Spinal cord (tissue), 10 donors: Measurements from ENCODE around the gene SCIN. TPM values are rescaled to one million over a fixed set of nuclear protein-coding genes. Genes with fewer than 3 reads are reported as not detected.

Source experiments
- DNase-seq, 6 donors: peaks; one replicate each; pipeline versions ENCODE4 v3.0.0 to v3.0.0-alpha.2; 2013 to 2015; ENCODE audit warnings: low spot score in 6 of 6, low read depth in 4 of 6
- H3K27ac ChIP-seq: one replicate; pipeline ENCODE4 v1.5.1; 2013; ENCODE audit warnings: low read depth, low read length, control low read depth
- H3K27me3 ChIP-seq: one replicate; pipeline ENCODE4 v1.6.1; 2013; ENCODE audit warnings: low read length; ENCODE audit not compliant: control insufficient read depth, insufficient read depth
- H3K36me3 ChIP-seq: one replicate; pipeline ENCODE4 v1.6.1; 2013; ENCODE audit warnings: low read length; ENCODE audit not compliant: control insufficient read depth, insufficient read depth
- H3K4me1 ChIP-seq: one replicate; pipeline ENCODE4 v1.6.1; 2013; ENCODE audit warnings: low read length; ENCODE audit not compliant: control insufficient read depth, insufficient read depth
- H3K4me3 ChIP-seq: one replicate; pipeline ENCODE4 v1.5.1; 2013; ENCODE audit warnings: low read depth, low read length, control low read depth
- H3K9me3 ChIP-seq: one replicate; pipeline ENCODE4 v1.6.1; 2013; ENCODE audit warnings: low read length; ENCODE audit not compliant: control insufficient read depth, insufficient read depth
- WGBS: methylation state at CpG from one replicate; pipeline ENCODE4 v1.1.5; 2013; ENCODE audit warnings: missing lambda C conversion rate; ENCODE audit not compliant: insufficient coverage; 5-methylcytosine and 5-hydroxymethylcytosine counted together
- polyA plus RNA-seq, 2 donors: library from polyadenylated mRNA; unstranded; fragments of 120-200 nt; gene quantifications; one replicate each; pipeline ENCODE4 v1.2.1, GENCODE V29; 2013; ENCODE audit not compliant: insufficient read length in 2 of 2
- total RNA-seq, 2 donors: library from RNA; depleted of rRNA in 1 of 2; stranded (reverse); fragments of 120-200 nt in 1 of 2; fragments of >200 nt in 1 of 2; gene quantifications; one replicate each; pipeline versions ENCODE4 v1.2.3 to v1.2.4, GENCODE V29; 2013 to 2014
- donor health status: healthy.

Gene SCIN
- total and polyA plus RNA-seq, 4 donors: 7.5 to 17.0 (median 8.4) TPM

DNA sequence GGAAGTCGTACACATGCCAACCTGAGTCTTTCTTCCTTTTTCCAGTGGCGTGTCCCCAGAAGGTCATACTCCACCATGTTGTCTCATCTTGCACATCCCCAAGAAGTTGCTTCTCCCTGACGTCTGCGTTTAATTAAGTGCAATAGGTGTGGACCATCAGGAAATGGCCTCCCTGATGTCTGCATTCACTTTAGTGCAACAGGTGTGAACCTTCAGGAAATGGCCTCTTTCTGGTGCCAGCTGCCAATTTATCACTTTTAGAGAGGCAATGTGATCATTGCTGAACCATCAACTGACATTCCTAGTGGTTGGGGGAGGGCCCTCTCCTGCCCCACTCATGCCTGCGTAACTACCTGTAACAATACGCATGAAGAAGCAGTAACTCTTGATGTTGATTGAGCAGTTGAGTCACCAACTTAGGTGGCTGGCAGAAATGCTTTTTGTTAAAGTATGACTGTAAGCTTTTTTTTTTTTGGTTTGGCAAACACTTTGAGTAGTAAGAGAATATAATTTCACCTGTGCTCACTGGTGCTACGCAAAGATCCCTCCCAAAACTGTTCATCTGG, 25.8 kb downstream of the SCIN start:
- Histone ChIP-seq H3K27ac (no peak overlapping the region), H3K9me3 (no peaks in the 10 kb centered on the region), H3K27me3 (no peaks in the 10 kb centered on the region), H3K36me3 (no peaks in the 10 kb centered on the region), H3K4me3 (no peak overlapping the region), H3K4me1 (no peaks in the 10 kb centered on the region)
- WGBS: 77% methylated on average over 6 of the region's 7 CpGs
- no peak for DNase-seq

DNA sequence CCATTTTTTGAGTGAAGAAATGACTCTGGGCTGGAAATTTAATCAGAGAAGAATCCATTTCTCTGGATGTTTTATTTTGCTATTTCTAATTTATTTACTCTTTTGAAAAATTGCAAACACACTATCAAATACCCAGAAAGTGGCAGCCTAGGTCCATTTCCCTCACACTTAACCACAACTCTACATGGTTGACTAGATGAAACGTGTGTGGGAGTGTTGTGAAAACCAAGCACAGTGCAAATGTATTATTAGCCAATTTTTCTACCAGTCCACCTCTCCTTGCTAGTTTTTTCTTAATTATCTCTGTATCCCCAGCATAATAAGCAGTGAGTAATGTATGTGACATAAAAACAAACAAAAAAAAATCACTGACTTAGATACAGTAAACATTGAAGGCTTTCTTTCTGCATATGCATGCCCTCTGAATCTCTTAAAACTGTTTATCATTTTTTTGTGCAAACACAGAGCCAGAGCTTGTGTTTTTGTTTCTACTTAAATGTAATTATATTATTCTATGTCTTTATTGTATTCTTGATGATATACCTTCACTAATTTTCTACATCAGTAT, 30.9 kb downstream of the SCIN start:
- DNase-seq: no peak
- Histone ChIP-seq H3K9me3 (peaks cover 2% of the 10 kb centered on the region), H3K4me3 (no peak overlapping the region), H3K27ac (no peak overlapping the region), H3K4me1 (no peaks in the 10 kb centered on the region), H3K27me3 (no peaks in the 10 kb centered on the region), H3K36me3 (no peaks in the 10 kb centered on the region)
- no CpG with 5 or more reads among the region's 1 CpG for WGBS

DNA sequence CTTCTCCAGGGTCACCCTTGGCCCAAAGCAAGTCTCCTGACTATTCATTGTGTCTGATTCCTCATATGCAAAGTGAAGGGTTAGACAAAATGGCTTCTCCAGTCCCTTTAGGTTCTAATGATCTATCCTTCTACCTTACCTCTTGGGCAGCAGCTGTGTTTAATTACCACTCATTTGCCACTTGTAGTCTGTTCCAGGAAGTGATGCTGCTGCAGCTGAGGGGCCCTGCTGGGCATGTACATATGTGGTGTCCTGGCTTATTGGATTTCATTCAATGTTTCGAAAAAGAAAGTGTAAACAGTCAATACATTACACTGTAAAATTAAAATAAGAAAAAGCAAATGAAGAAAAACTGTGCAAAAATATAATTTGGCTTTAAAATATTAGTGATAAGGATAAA, 36.6 kb downstream of the SCIN start:
- Histone ChIP-seq H3K36me3 (no peaks in the 10 kb centered on the region), H3K27ac (no peak overlapping the region), H3K4me3 (no peak overlapping the region), H3K9me3 (peaks cover 2% of the 10 kb centered on the region), H3K4me1 (no peaks in the 10 kb centered on the region), H3K27me3 (no peaks in the 10 kb centered on the region)
- DNase-seq: peak in 1 of 6 donors; percentile 12
- WGBS: no CpG with 5 or more reads among the region's 1 CpG

DNA sequence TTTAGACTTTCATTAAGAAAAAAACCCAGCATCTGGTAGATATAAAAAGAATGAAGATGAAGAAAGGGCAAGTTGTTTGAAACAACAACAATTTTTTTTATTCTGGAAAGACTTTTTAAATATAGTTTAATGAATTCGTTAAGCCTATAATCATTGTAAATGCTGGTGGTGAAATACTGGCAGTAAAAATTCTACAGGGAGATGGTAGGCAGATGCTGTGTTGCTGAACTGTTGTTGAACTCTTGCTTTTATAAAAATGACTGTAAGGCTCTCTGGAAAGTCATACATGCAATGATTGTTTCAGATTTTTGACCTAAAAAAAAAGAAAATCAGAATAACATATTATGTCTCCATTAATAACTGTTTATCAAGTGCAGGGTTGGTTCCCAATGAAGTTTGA, 39.0 kb downstream of the SCIN start:
- Histone ChIP-seq H3K36me3 (no peaks in the 10 kb centered on the region), H3K4me1 (no peaks in the 10 kb centered on the region), H3K27me3 (no peaks in the 10 kb centered on the region), H3K9me3 (no peaks in the 10 kb centered on the region), H3K27ac (no peak overlapping the region), H3K4me3 (no peak overlapping the region)
- DNase-seq: peak in 1 of 6 donors; percentile 19
- WGBS: no CpG with 5 or more reads among the region's 1 CpG

DNA sequence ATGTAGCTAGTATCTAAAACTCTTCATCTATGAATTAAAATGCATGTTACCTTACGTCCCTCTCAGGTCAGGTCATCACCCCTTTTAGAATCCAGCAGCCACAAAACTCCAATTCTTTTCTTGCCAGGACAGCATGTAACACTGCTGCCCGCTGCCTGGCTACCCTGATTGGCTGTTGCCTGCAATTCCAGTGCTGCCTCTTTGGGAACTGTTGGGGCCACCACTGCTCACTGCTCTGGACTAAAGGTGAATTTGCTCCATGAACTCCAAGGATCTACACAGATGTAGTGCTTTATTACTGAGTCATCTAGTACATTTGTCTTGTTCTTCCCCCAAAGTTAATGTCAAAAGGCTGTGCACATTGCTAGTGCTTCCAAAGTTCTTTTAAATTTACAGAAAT, 40.4 kb downstream of the SCIN start:
- no peaks in the 10 kb centered on the region for H3K36me3 ChIP-seq
- H3K27ac ChIP-seq: no peak overlapping the region
- DNase-seq: no peak
- H3K4me3 ChIP-seq: no peak overlapping the region
- H3K27me3 ChIP-seq: no peaks in the 10 kb centered on the region
- H3K4me1 ChIP-seq: no peaks in the 10 kb centered on the region
- no peaks in the 10 kb centered on the region for H3K9me3 ChIP-seq
- WGBS: 86% methylated on average over 2 of the region's 2 CpGs

DNA sequence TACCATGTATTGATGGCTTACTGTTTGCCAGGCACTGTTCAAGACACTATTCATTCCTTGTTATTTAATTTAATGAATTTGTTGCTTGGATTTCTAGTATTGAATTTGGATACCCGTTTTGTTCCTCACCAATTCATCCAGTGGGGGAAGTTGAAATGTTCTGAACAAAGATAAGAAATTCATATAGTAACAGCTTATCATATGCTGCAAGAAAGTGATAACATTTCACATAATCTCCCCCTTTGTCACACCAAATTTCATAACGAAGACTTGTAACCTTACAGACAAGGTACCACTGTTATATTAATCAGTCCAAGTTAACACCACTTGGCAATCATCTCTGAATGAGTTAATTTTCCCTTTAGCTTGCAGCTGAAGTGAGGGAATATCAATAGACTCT, 42.1 kb downstream of the SCIN start:
- DNase-seq: no peak
- Histone ChIP-seq H3K4me3 (no peak overlapping the region), H3K4me1 (no peaks in the 10 kb centered on the region), H3K27me3 (no peaks in the 10 kb centered on the region), H3K9me3 (no peaks in the 10 kb centered on the region), H3K36me3 (no peaks in the 10 kb centered on the region), H3K27ac (no peak overlapping the region)
- WGBS: no CpG with 5 or more reads among the region's 2 CpGs

DNA sequence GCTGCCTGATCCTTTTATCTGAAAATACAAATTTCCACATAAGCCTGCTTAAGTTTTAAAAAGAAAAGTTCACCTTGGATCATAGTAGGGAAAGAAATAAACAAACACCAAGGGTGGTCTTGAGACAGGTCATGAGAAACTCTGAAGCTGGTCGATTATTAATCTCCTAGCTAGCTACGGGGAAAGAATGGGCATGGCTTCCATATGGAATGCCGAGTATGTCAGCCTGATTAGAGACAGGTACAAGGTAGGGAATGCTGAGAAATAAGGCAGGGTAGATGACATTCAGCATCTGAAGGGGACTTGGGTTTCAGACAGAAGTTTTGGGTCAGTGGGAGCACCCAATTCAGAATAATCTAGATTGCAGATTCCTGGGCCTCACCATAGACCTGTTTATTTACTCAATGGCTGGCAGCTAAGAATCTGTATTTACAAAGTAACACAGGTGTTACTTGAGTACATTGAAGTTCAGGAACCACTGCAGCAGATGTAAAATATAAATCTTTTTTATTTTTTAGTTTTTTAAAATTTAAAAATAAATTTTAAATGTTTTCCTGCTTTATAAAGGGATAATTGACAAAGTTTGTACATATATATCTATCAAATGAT, 49.0 kb downstream of the SCIN start:
- DNase-seq: no peak
- Histone ChIP-seq H3K36me3 (no peaks in the 10 kb centered on the region), H3K9me3 (no peaks in the 10 kb centered on the region), H3K4me1 (no peaks in the 10 kb centered on the region), H3K27me3 (no peaks in the 10 kb centered on the region), H3K27ac (no peak overlapping the region), H3K4me3 (no peak overlapping the region)
- 69% methylated on average over 3 of the region's 3 CpGs for WGBS

DNA sequence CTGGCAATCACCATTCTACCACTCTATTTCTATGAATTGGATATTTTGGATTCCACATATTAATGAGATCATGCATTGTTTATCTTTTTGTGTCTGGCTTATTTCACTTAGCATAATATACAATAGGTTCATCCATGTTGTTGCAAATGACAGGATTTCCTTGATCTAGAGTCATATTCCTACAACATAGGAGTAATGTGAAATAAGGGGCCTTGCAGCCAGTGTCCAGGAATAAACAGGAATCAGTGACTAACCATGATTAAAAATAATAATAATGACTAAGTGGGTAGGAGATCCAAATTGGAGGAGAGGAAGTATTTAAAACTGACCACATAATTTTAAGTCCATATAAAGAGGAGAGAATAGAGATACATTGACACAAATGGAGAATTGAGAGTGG, 49.9 kb downstream of the SCIN start:
- no peak for DNase-seq
- H3K36me3 ChIP-seq: no peaks in the 10 kb centered on the region
- H3K27me3 ChIP-seq: no peaks in the 10 kb centered on the region
- no peak overlapping the region for H3K27ac ChIP-seq
- H3K9me3 ChIP-seq: no peaks in the 10 kb centered on the region
- no peak overlapping the region for H3K4me3 ChIP-seq
- H3K4me1 ChIP-seq: no peaks in the 10 kb centered on the region

DNA sequence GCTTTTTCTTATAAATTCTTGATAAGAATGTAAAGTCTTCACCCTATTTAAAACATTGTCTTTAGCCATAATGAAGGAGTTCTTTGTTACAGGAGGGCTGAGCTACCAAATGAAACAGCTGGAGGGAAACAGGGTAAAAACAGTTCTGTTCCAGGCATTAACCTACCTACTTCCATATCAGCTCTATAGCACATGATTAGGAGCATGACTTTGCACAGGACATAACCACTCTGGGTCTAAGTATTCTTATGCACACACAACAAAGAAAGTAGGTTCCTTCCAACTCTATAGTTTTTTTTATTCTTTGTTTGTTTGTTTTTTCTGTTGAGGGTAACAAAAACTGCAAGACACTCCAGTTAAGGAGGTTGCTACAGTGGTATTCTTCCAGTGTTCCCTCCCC, 52.7 kb downstream of the SCIN start:
- Histone ChIP-seq H3K36me3 (no peaks in the 10 kb centered on the region), H3K27ac (no peak overlapping the region), H3K4me1 (no peaks in the 10 kb centered on the region), H3K4me3 (no peak overlapping the region), H3K27me3 (no peaks in the 10 kb centered on the region), H3K9me3 (no peaks in the 10 kb centered on the region)
- no peak for DNase-seq

DNA sequence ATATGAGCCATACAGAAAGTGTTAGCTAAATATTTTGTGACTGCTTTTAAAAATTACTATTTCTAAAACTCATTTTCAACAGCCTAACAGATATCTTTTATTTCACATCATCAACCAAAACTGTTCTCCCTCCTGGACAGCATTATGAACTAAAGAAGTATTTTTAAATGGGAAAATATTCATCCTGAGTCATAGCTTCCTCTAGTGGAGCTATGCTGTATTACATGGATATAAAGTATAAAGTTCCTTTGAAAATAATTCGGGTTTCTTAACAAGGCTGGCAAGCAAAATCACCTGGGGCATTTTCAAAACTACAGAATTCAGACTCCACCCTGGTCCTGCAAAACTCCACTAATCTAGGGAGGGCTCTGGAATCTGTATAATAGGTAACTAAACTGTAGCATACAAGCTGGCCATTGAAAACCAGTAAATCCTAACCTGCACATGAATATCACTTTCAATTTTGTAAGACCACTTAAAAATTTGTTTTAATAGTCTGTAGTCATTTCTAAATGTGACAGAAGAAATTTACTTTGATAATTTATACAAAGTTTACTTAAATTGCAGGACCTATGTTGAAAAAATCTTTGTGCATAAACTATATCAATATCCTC, 53.5 kb downstream of the SCIN start:
- H3K4me1 ChIP-seq: no peaks in the 10 kb centered on the region
- H3K27ac ChIP-seq: no peak overlapping the region
- H3K36me3 ChIP-seq: no peaks in the 10 kb centered on the region
- WGBS: no CpG with 5 or more reads among the region's 1 CpG
- H3K9me3 ChIP-seq: no peaks in the 10 kb centered on the region
- H3K27me3 ChIP-seq: no peaks in the 10 kb centered on the region
- H3K4me3 ChIP-seq: no peak overlapping the region
- DNase-seq: peak in 1 of 6 donors; percentile 60
